Testis (tissue), 3 donors: ENCODE measurements around the gene MAP1LC3B2. TPM values are rescaled to one million over a fixed set of nuclear protein-coding genes. Genes with fewer than 3 reads are reported as not detected.

Source experiments
- DNase-seq: peaks from one replicate; pipeline ENCODE4 v3.0.0-alpha.2; 2019
- H3K27ac ChIP-seq, 2 donors: fragments of 200-600 bp; sonication (generic); one replicate each; pipeline ENCODE4 v1.5.1; 2019
- H3K27me3 ChIP-seq: fragments of 200-600 bp; sonication (generic); one replicate; pipeline ENCODE4 v1.5.1; 2019
- H3K36me3 ChIP-seq: fragments of 200-600 bp; sonication (generic); one replicate; pipeline ENCODE4 v1.5.1; 2017; ENCODE audit warnings: low read depth; ENCODE audit errors: missing control alignments
- H3K4me1 ChIP-seq: fragments of 200-600 bp; sonication (generic); one replicate; pipeline ENCODE4 v1.5.1; 2019
- H3K4me3 ChIP-seq, 2 donors: fragments of 200-600 bp; sonication (generic); one replicate each; pipeline ENCODE4 v1.5.1; 2017 to 2019
- H3K9me3 ChIP-seq: fragments of 200-600 bp; sonication (generic); one replicate; pipeline ENCODE4 v1.5.1; 2017
- CTCF ChIP-seq, 3 experiments: fragments of 450-650 bp in 2 of 3; fragments of 200-600 bp in 1 of 3; sonication (generic) in 1 of 3; IDR thresholded peaks; one replicate each; pipeline ENCODE4 v1.5.1; 2016 to 2019; ENCODE audit warnings: antibody characterized with exemption in 3 of 3, mild to moderate bottlenecking in 2 of 3, moderate library complexity in 1 of 3
- POLR2A ChIP-seq: fragments of 450-650 bp; IDR thresholded peaks from one replicate; pipeline ENCODE4 v1.6.1; 2017; ENCODE audit warnings: antibody characterized with exemption, mild to moderate bottlenecking, moderate library complexity
- WGBS, 2 donors: methylation state at CpG; one replicate each; pipeline ENCODE4 v1.1.5; 2018; 5-methylcytosine and 5-hydroxymethylcytosine counted together
- intact Hi-C: fragments of 100-400 bp; cut with DNase I; formaldehyde crosslinking; loops from one replicate; pipeline ENCODE4 v1.15.1; 2023; ENCODE audit warnings: low total_unique reads
- polyA plus RNA-seq: library from polyadenylated mRNA; stranded (reverse); fragments of 350-450 nt; fragmentation: Illumina TruSeq; extraction: RNeasy Lipid Tissue Mini Kit (QIAGEN cat#74804); gene quantifications from one replicate; pipeline ENCODE4 v1.2.3, GENCODE V29; 2014; ENCODE audit warnings: low read depth, low replicate concordance; ENCODE audit not compliant: insufficient read depth
- total RNA-seq, 2 donors: library from RNA; depleted of rRNA; stranded (reverse); fragments of >200 nt; gene quantifications; one replicate each; pipeline ENCODE4 v1.2.3, GENCODE V29; 2016

MAP1LC3B2 gene
- total and polyA plus RNA-seq, 3 donors from 2014 or later, result 1.0 to 2.1 (median 1.5) TPM

DNA sequence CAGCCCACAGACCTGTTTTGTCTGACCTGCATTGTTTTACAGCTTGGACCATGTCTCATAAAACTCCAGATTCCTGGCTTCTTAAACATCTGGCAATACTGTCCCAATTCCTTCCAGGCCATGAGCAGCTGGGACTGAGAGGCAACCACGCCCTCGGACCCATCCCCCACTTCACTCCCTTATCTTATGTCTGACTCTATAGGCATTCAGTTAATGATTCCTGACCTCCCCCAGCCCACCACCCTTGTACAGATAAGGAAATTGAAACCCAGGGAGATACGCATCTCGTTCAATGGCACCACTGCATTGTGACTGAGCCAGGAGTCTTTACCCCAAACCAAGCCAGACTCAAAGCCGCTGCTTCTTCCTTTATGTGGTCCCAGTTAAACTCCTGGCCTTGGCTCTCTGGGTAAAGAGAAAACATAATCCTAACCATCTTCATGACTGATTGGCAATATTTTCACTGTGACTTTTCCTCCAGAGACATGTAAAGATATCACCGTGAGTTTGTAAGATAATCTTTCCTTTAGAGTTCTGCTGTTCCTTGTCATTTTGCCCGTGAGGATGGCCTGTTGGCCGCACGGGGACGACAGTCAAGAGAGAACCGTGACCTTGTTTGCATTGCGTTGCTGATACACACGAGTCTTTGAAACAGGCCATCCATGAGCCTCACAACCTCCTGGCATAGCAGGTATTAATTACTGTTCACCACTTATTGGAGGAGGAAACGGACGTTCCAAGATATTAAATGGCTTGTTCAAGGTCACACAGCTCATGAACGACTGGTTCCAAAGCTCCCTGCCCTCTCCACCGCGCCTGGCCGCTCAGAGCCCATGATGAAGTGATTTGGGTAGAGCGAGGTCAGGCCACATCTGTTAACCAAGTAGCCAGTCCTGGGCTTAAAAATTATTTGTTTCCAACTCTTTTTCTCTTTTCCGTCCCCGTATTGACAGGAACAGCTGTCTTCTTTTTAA is 39.4 kb downstream of the MAP1LC3B2 start:
- WGBS, 2 donors, result 19 to 40% methylated on average over 20 to 22 of the region's 22 CpGs
- no peaks in the 10 kb centered on the region for H3K9me3 ChIP-seq
- peak overlapping the region; percentile 73 to 81 for H3K27ac ChIP-seq
- H3K4me3 ChIP-seq, result peak overlapping the region; percentile 34 to 49
- no peaks in the 10 kb centered on the region for H3K27me3 ChIP-seq
- TF ChIP-seq POLR2A, result no peak
- no peak for TF ChIP-seq CTCF (IDR thresholded peaks at IDR 0.05)
- DNase-seq, result no peak
- intact Hi-C loops, result no loop called here
- H3K36me3 ChIP-seq, result no peaks in the 10 kb centered on the region
- peaks cover 39% of the 10 kb centered on the region for H3K4me1 ChIP-seq

GRCh38 chr12:116599285-116600136 is 40.3 kb downstream of the MAP1LC3B2 start:
- DNase-seq, result peak; percentile 92
- no peaks in the 10 kb centered on the region for H3K27me3 ChIP-seq
- WGBS, 2 donors, result 3 to 11% methylated on average over 29 to 30 of the region's 30 CpGs
- peak; percentile 13 to 62 (median 49) for TF ChIP-seq CTCF (IDR thresholded peaks at IDR 0.05)
- no peak for TF ChIP-seq POLR2A
- H3K36me3 ChIP-seq, result no peaks in the 10 kb centered on the region
- peaks cover 47% of the 10 kb centered on the region for H3K4me1 ChIP-seq
- H3K27ac ChIP-seq, result peak overlapping the region; percentile 73 to 81
- peak overlapping the region; percentile 34 to 49 for H3K4me3 ChIP-seq
- no peaks in the 10 kb centered on the region for H3K9me3 ChIP-seq
- intact Hi-C loops, result no loop called here

DNA sequence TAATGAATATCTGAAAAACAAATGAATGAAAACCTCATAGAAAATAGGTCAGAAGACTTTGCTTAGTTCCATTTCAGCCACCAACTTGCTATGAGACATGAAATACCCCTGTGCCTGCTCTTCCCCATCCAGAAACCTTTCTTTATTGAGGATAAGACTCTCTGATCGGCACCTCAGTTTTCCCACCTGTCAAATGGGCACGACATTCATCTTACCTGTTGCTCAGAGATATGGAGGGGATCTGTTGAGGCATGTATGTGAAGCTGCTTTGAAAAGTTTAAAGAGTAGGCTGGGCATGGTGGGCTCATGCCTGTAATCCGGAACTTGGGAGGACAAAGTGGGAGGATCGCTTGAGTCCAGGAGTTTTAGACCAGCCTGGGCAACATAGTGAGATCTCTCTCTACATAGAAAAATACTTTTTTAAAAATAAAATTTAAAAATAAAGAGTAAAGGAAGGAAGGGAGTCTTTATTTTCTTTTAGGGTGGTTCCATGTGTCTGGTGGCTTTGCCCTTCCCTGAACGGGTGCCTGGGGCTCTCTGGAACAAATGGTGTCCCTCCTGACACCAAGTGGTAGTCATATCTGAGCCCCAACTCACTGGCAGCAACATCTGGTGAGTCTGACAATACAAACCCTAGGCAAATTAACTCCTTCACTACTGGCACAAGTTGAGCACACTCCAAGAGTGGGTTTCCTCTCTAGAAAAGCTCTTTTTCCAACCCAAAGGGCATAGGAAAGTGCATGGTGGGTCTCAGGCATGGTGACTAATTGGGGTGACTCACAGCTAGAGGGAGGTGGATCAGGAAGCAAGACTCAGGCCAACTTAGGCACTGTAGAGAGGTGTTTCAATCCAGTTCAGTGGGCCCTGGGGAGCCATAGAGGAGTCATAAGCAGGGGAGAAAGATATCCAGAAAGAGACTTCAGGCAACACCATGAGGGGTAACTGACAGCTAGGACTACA is 42.1 kb downstream of the MAP1LC3B2 start:
- Histone ChIP-seq H3K36me3 (no peaks in the 10 kb centered on the region), H3K4me1 (peaks cover 49% of the 10 kb centered on the region), H3K27ac (no peak overlapping the region), H3K4me3 (no peak overlapping the region), H3K27me3 (no peaks in the 10 kb centered on the region), H3K9me3 (no peaks in the 10 kb centered on the region)
- DNase-seq, result no peak
- TF ChIP-seq POLR2A, result no peak
- TF ChIP-seq CTCF (IDR thresholded peaks at IDR 0.05), result no peak
- WGBS, 2 donors, result 87 to 92% methylated on average over 5 of the region's 5 CpGs
- intact Hi-C loops, result no loop called here
